SK-N-SH treated with all-trans-retinoic acid at 6 μM for 48 hours (cell line): ENCODE data around the gene RIMS4.

Experiments
- GLIS3 ChIP-seq: fragments of 250-450 bp; sonication (Bioruptor Pico); IDR thresholded peaks from 2 replicates; pipeline ENCODE4 v1.5.0; 2020; ENCODE audit warnings: mild to moderate bottlenecking, moderate library complexity
- POU6F1 ChIP-seq: fragments of 250-450 bp; sonication (Bioruptor Pico); IDR thresholded peaks from 2 replicates; pipeline ENCODE4 v1.8.0; 2021; ENCODE audit warnings: low read depth, mild to moderate bottlenecking, moderate library complexity, borderline replicate concordance
- ZFP3 ChIP-seq: fragments of 250-450 bp; sonication (Bioruptor Pico); IDR thresholded peaks from 2 replicates; pipeline ENCODE4 v1.5.0; 2020; ENCODE audit warnings: mild to moderate bottlenecking, moderate library complexity
- ZFP30 ChIP-seq: fragments of 450-650 bp; formaldehyde crosslinking; IDR thresholded peaks from 2 replicates; pipeline ENCODE4 v1.5.0; 2022; ENCODE audit warnings: mild to moderate bottlenecking, moderate library complexity

- TF ChIP-seq ZFP30 (CRISPR knock-in tag): no peak
- no peak for TF ChIP-seq GLIS3
- TF ChIP-seq ZFP3 (CRISPR knock-in tag): no peak
- TF ChIP-seq POU6F1 (CRISPR knock-in tag): no peak
Observed at GRCh38 chr20:44702776-44703175, 107.6 kb downstream of the RIMS4 start.
